BLaER1 treated with 17β-estradiol and CSF1 and Interleukin-3, amounts not matched to agents 10 nM and 100 nM (cell line): Measurements from ENCODE around the gene CLCN5.

Source experiments
- H3K27ac ChIP-seq, 11 experiments: shearing (Covaris generic); formaldehyde crosslinking; 2 replicates each; pipeline ENCODE4 v1.8.1; 2022
- H3K27me3 ChIP-seq, 11 experiments: shearing (Covaris generic); formaldehyde crosslinking; 2 replicates each; pipeline ENCODE4 v1.8.1; 2022
- H3K36me3 ChIP-seq, 11 experiments: shearing (Covaris generic); formaldehyde crosslinking; 2 replicates each; pipeline ENCODE4 v1.8.1; 2022
- H3K4me1 ChIP-seq, 10 experiments: shearing (Covaris generic); formaldehyde crosslinking; 2 replicates each; pipeline ENCODE4 v1.8.1; 2022
- H3K4me2 ChIP-seq, 11 experiments: shearing (Covaris generic); formaldehyde crosslinking; 2 replicates each; pipeline ENCODE4 v1.8.1; 2022
- H3K4me3 ChIP-seq, 10 experiments: shearing (Covaris generic); formaldehyde crosslinking; 2 replicates each; pipeline ENCODE4 v1.8.1; 2022
- H3K9ac ChIP-seq, 11 experiments: shearing (Covaris generic); formaldehyde crosslinking; 2 replicates each; pipeline ENCODE4 v1.8.1; 2022
- H3K9me3 ChIP-seq, 11 experiments: shearing (Covaris generic); formaldehyde crosslinking; replicated peaks in 1 of 11; 2 replicates each; pipeline ENCODE4 v1.8.1; 2022
- H4K20me1 ChIP-seq, 11 experiments: shearing (Covaris generic); formaldehyde crosslinking; 2 replicates each; pipeline ENCODE4 v1.8.1; 2022
- Cebpa-rat ChIP-seq, 11 experiments: shearing (Covaris generic); IDR thresholded peaks; 2 replicates each; pipeline ENCODE4 v1.8.1; 2022

CLCN5 gene

GRCh38 chrX:49922291-49923241 lies at the start of gene CLCN5:
Gene CLCN5 (plus strand): TSS chrX:49922596. CDS start chrX:49925299, 2,703 bp downstream.
- Histone ChIP-seq H3K27me3 (peaks cover 70 to 97% (median 93%) of the 10 kb centered on the region in 11 experiments), H3K9me3 (no peaks in the 10 kb centered on the region), H3K9ac (peak within 1 kb of the TSS; percentile 71 to 85 (median 78)), H3K4me2 (peak within 1 kb of the TSS; percentile 73 to 85 (median 80)), H3K36me3 (peaks cover 0 to 10% (median 0%) of the 10 kb centered on the region in 11 experiments; a peak in 1 of 22 replicates), H3K27ac (peak within 1 kb of the TSS; percentile 21 to 80 (median 47); a peak in 17 of 22 replicates), H3K4me3 (peak within 1 kb of the TSS; percentile 64 to 78 (median 71)), H4K20me1 (peaks cover 0 to 10% (median 0%) of the 10 kb centered on the region in 11 experiments; a peak in 4 of 22 replicates), H3K4me1 (peaks cover 0 to 38% (median 2%) of the 10 kb centered on the region in 10 experiments; a peak in 5 of 20 replicates)
- no peak for TF ChIP-seq Cebpa-rat (IDR thresholded peaks at IDR 0.05)

- Histone ChIP-seq H3K4me1 (peaks cover 24 to 38% (median 36%) of the 10 kb centered on the region in 10 experiments), H3K27ac (peak overlapping the region in 1 of 11 experiments; percentile 75; a peak in 2 of 22 replicates), H3K4me3 (no peak overlapping the region), H3K9me3 (peaks cover 0 to 9% (median 0%) of the 10 kb centered on the region in 11 experiments; a peak in 1 of 22 replicates), H3K27me3 (peaks cover 39 to 79% (median 67%) of the 10 kb centered on the region in 11 experiments), H4K20me1 (peaks cover 0 to 14% (median 0%) of the 10 kb centered on the region in 11 experiments; a peak in 3 of 22 replicates), H3K9ac (no peak overlapping the region), H3K4me2 (peak overlapping the region in 7 of 11 experiments; percentile 12 to 82 (median 77); a peak in 6 of 22 replicates), H3K36me3 (no peaks in the 10 kb centered on the region)
- TF ChIP-seq Cebpa-rat (IDR thresholded peaks at IDR 0.05) = no peak
Observed at GRCh38 chrX:49876750-49877149, 45.6 kb upstream of the CLCN5 start.

GRCh38 chrX:49877397-49878101 lies 44.8 kb upstream of the CLCN5 start:
- no peak for TF ChIP-seq Cebpa-rat (IDR thresholded peaks at IDR 0.05)
- H3K27ac ChIP-seq = peak overlapping the region in 6 of 11 experiments; percentile 62 to 80 (median 74); a peak in 8 of 22 replicates
- H3K9me3 ChIP-seq = peaks cover 0 to 9% (median 0%) of the 10 kb centered on the region in 11 experiments; a peak in 1 of 22 replicates
- H3K36me3 ChIP-seq = no peaks in the 10 kb centered on the region
- peaks cover 0 to 14% (median 0%) of the 10 kb centered on the region in 11 experiments; a peak in 3 of 22 replicates for H4K20me1 ChIP-seq
- peaks cover 24 to 38% (median 37%) of the 10 kb centered on the region in 10 experiments for H3K4me1 ChIP-seq
- H3K27me3 ChIP-seq = peaks cover 34 to 78% (median 64%) of the 10 kb centered on the region in 11 experiments
- peak overlapping the region in 5 of 11 experiments; percentile 16 to 79 (median 78); a peak in 4 of 22 replicates for H3K9ac ChIP-seq
- peak overlapping the region; percentile 12 to 82 (median 73); a peak in 16 of 22 replicates for H3K4me2 ChIP-seq
- H3K4me3 ChIP-seq = no peak overlapping the region

- no peaks in the 10 kb centered on the region for H3K36me3 ChIP-seq
- peak overlapping the region; percentile 32 to 80 (median 70); a peak in 21 of 22 replicates for H3K27ac ChIP-seq
- H3K4me3 ChIP-seq = peak overlapping the region; percentile 51 to 74 (median 64)
- peaks cover 0 to 20% (median 0%) of the 10 kb centered on the region in 11 experiments; a peak in 3 of 22 replicates for H4K20me1 ChIP-seq
- peaks cover 24 to 39% (median 37%) of the 10 kb centered on the region in 10 experiments for H3K4me1 ChIP-seq
- H3K9ac ChIP-seq = peak overlapping the region; percentile 68 to 81 (median 78)
- peaks cover 39 to 79% (median 63%) of the 10 kb centered on the region in 11 experiments for H3K27me3 ChIP-seq
- no peak for TF ChIP-seq Cebpa-rat (IDR thresholded peaks at IDR 0.05)
- peaks cover 0 to 9% (median 0%) of the 10 kb centered on the region in 11 experiments; a peak in 1 of 22 replicates for H3K9me3 ChIP-seq
- peak overlapping the region; percentile 63 to 82 (median 77) for H3K4me2 ChIP-seq
Observed at GRCh38 chrX:49878128-49878833, 44.1 kb upstream of the CLCN5 start.

GRCh38 chrX:49878834-49879655 lies 43.4 kb upstream of the CLCN5 start, which contains the start of gene USP27X:
Gene USP27X (plus strand): TSS chrX:49879484. CDS start chrX:49880308, 824 bp downstream.
- peak within 1 kb of the TSS; percentile 68 to 81 (median 78) for H3K9ac ChIP-seq

GRCh38 chrX:49879656-49880277 lies 42.6 kb upstream of the CLCN5 start:
- peak overlapping the region; percentile 51 to 74 (median 64) for H3K4me3 ChIP-seq
- TF ChIP-seq Cebpa-rat (IDR thresholded peaks at IDR 0.05) = no peak
- peaks cover 0 to 20% (median 0%) of the 10 kb centered on the region in 11 experiments; a peak in 3 of 22 replicates for H4K20me1 ChIP-seq
- H3K4me1 ChIP-seq = peaks cover 24 to 39% (median 37%) of the 10 kb centered on the region in 10 experiments
- peak overlapping the region in 10 of 11 experiments; percentile 56 to 80 (median 70); a peak in 20 of 22 replicates for H3K27ac ChIP-seq
- H3K9ac ChIP-seq = peak overlapping the region; percentile 68 to 81 (median 78); a peak in 21 of 22 replicates
- peaks cover 0 to 9% (median 0%) of the 10 kb centered on the region in 11 experiments; a peak in 1 of 22 replicates for H3K9me3 ChIP-seq
- peak overlapping the region; percentile 63 to 82 (median 73) for H3K4me2 ChIP-seq
- H3K27me3 ChIP-seq = peaks cover 28 to 76% (median 50%) of the 10 kb centered on the region in 11 experiments
- no peaks in the 10 kb centered on the region for H3K36me3 ChIP-seq

More at GRCh38 chrX:49878834-49879655, 43.4 kb upstream of the CLCN5 start, which contains the start of gene USP27X:
- TF ChIP-seq Cebpa-rat (IDR thresholded peaks at IDR 0.05) = no peak
- Histone ChIP-seq H3K9me3 (peaks cover 0 to 9% (median 0%) of the 10 kb centered on the region in 11 experiments; a peak in 1 of 22 replicates), H3K4me3 (peak within 1 kb of the TSS; percentile 51 to 74 (median 64)), H3K36me3 (no peaks in the 10 kb centered on the region), H3K4me1 (peaks cover 24 to 39% (median 37%) of the 10 kb centered on the region in 10 experiments), H4K20me1 (peaks cover 0 to 20% (median 0%) of the 10 kb centered on the region in 11 experiments; a peak in 3 of 22 replicates), H3K27me3 (peaks cover 35 to 77% (median 58%) of the 10 kb centered on the region in 11 experiments), H3K4me2 (peak within 1 kb of the TSS; percentile 63 to 82 (median 77)), H3K27ac (peak within 1 kb of the TSS; percentile 32 to 80 (median 70); a peak in 21 of 22 replicates)
